Thymus (tissue), 11 donors: Measurements from ENCODE around the gene SPATA6. TPM values are rescaled to one million over a fixed set of nuclear protein-coding genes. Genes with fewer than 3 reads are reported as not detected.
"Not testable (repeated sequence)": the region's sequence is repeated elsewhere in the genome, so short reads cannot be mapped to it uniquely, and the experiment has no call there.

ENCODE experiments used
- DNase-seq, 9 donors: peaks; one replicate each; pipeline ENCODE4 v3.0.0-alpha.2; 2013; ENCODE audit warnings: low spot score in 9 of 9, low read depth in 6 of 9, missing footprints in 1 of 9
- H3K27ac ChIP-seq, 2 donors: one replicate each; pipeline ENCODE4 v1.5.1; 2013; ENCODE audit warnings: control low read depth in 1 of 2, low read depth in 1 of 2, low read length in 1 of 2, mild to moderate bottlenecking in 1 of 2, moderate library complexity in 1 of 2
- H3K27me3 ChIP-seq, 2 donors: one replicate each; pipeline ENCODE4 v1.5.1; 2013; ENCODE audit warnings: low read length in 1 of 2; ENCODE audit not compliant: control insufficient read depth in 2 of 2, insufficient read depth in 1 of 2
- H3K36me3 ChIP-seq, 2 donors: one replicate each; pipeline ENCODE4 v1.5.1; 2013; ENCODE audit warnings: low read length in 1 of 2, mild to moderate bottlenecking in 1 of 2, moderate library complexity in 1 of 2; ENCODE audit not compliant: control insufficient read depth in 2 of 2, insufficient read depth in 2 of 2
- H3K4me1 ChIP-seq, 2 donors: one replicate each; pipeline ENCODE4 v1.5.1; 2013; ENCODE audit warnings: low read length in 2 of 2; ENCODE audit not compliant: control insufficient read depth in 2 of 2, insufficient read depth in 2 of 2
- H3K4me3 ChIP-seq, 2 donors: one replicate each; pipeline ENCODE4 v1.5.1; 2013; ENCODE audit warnings: low read length in 2 of 2, control low read depth in 1 of 2, mild to moderate bottlenecking in 1 of 2
- H3K9me3 ChIP-seq, 2 donors: one replicate each; pipeline ENCODE4 v1.5.1; 2013; ENCODE audit warnings: low read length in 1 of 2, mild to moderate bottlenecking in 1 of 2; ENCODE audit not compliant: control insufficient read depth in 2 of 2, insufficient read depth in 1 of 2
- WGBS: extraction: QIAGEN DNeasy Blood & Tissue Kit; methylation state at CpG from one replicate; pipeline ENCODE4 v1.1.7; 2013; 5-methylcytosine and 5-hydroxymethylcytosine counted together
- polyA plus RNA-seq: library from polyadenylated mRNA; stranded (reverse); fragments of 200-250 nt; gene quantifications from one replicate; pipeline ENCODE4 v1.2.3, GENCODE V29; 2013
- total RNA-seq: library from RNA; stranded (reverse); fragments of 120-200 nt; gene quantifications from one replicate; pipeline ENCODE4 v1.2.4, GENCODE V29; 2013
- donor health status: healthy.

Gene SPATA6
- total and polyA plus RNA-seq, 2 donors, result 5.2 to 6.0 TPM

DNA sequence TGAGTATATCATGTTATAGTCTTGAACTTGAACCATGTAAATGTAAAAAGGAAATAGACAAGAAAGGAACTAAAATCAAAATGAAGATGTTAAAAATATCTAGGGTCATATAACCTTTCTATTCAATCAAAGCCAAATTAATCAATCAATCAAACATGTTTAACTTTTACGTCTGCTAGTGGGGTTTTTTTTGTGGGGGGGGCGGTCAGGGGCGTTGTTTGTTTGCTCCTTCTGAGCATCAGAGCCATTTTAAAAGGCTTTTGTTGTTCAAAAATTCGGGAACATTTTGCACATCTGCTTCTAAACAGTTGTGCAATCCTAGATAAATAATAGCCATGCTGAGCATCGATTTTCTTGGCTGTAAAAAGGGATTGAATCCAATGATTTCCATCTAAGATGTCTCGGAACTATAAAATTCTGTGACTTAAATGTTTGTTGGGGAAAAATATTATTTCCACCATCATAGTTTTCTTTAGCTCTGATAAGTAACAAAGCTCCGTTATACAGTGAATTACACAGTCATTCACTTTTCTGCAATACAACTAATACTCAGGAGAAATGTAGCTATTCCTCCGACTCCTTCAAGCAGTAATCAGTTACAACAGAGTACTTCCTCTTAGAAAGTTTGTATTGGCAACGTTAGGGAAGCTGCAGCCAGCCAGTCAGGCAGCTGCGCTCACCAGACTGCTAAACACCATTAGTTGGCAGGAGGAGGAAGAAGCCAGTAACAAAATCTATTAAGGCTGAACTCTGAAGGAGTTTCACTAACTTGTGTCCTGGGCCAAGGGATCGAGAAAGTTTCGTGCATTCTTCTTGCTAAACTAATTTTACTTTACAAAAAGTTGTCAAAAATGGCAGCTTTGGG is 2.2 kb downstream of the SPATA6 start:
- DNase-seq, result peak in 2 of 9 donors; percentile 14 to 40
- Histone ChIP-seq H3K27me3 (peaks cover 2 to 14% of the 10 kb centered on the region in 2 donors), H3K4me1 (peaks cover 4 to 17% of the 10 kb centered on the region in 2 donors), H3K27ac (peak overlapping the region in 1 of 2 donors; percentile 55), H3K36me3 (no peaks in the 10 kb centered on the region), H3K4me3 (no peak overlapping the region), H3K9me3 (peaks cover 0 to 4% of the 10 kb centered on the region in 2 donors)
- WGBS, result 37% methylated on average over 12 of the region's 12 CpGs

DNA sequence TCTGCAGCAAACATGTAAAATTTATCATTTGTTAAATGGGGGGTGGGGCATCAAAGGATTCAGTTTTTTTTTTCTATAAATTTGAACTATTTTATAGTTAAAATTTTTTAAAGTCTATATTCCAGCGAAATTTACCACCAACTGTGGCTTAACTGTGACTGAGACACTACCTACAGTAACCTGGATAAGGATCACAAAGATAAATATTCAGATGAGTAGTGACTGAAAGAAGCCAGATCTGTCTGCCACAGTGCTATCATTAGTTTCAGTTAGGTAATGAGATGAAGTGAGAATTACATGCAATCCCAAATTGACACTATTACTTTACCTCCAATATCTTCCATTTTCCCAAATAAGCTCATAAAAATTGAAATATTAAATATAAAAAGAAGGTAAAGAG is 5.4 kb downstream of the SPATA6 start:
- Histone ChIP-seq H3K27ac (no peak overlapping the region), H3K36me3 (no peaks in the 10 kb centered on the region), H3K27me3 (peaks cover 0 to 12% of the 10 kb centered on the region in 2 donors), H3K4me3 (no peak overlapping the region), H3K4me1 (peaks cover 0 to 13% of the 10 kb centered on the region in 2 donors), H3K9me3 (peaks cover 0 to 2% of the 10 kb centered on the region in 2 donors)
- no peak for DNase-seq
- WGBS, result 94% methylated on average over 1 of the region's 1 CpG

DNA sequence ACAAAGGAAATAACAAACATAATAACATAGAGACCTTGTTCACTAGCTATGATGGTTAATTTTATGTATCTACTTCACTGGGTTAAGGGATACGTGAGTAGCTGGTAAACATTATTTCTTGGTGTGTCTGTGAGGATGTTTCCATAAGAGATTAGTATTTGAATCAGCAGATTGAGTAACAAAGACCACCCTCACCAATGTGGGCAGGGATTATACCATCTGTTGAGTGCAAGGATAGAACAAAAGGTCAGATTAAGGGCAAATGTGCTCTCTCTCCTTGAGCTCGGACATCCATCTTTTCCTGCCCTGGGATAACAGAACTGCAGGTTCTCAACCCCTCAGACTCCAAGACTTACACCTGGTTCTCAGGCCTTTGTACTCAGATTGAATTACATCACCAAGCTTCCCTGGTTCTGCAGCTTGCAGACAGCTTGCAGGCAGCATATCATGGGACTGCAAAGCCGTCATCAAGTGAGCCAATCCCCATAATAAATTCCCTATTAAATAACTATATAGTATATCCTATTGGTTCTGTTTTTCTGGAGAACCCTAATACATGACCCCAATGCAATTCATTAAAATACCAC is 9.2 kb downstream of the SPATA6 start:
- WGBS, result 95% methylated on average over 3 of the region's 3 CpGs
- Histone ChIP-seq H3K36me3 (no peaks in the 10 kb centered on the region), H3K27ac (no peak overlapping the region), H3K27me3 (no peaks in the 10 kb centered on the region), H3K4me1 (no peaks in the 10 kb centered on the region), H3K4me3 (no peak overlapping the region), H3K9me3 (no peaks in the 10 kb centered on the region)
- no peak for DNase-seq

DNA sequence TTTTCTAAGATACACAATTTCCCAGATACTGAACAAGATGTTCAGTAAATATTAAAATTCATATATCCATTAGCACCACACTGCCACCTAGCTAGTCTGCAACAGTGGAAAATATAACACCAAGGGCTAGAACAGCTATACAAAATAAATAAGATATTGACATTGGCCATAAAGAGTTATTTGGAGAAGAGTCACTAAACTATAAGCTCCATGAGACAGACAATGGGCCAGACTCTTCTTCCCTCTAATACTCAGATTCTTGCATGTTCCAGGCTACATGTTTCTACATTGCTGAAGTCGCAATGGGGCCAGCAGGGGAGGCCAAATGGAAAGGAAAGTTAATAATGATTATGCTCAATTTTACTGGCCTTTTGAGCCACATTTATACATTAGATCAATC is 21.5 kb downstream of the SPATA6 start:
- H3K27me3 ChIP-seq, result no peaks in the 10 kb centered on the region
- 96% methylated on average over 1 of the region's 1 CpG for WGBS
- no peaks in the 10 kb centered on the region for H3K9me3 ChIP-seq
- H3K4me3 ChIP-seq, result no peak overlapping the region
- no peaks in the 10 kb centered on the region for H3K4me1 ChIP-seq
- DNase-seq, result no peak
- no peaks in the 10 kb centered on the region for H3K36me3 ChIP-seq
- no peak overlapping the region for H3K27ac ChIP-seq

DNA sequence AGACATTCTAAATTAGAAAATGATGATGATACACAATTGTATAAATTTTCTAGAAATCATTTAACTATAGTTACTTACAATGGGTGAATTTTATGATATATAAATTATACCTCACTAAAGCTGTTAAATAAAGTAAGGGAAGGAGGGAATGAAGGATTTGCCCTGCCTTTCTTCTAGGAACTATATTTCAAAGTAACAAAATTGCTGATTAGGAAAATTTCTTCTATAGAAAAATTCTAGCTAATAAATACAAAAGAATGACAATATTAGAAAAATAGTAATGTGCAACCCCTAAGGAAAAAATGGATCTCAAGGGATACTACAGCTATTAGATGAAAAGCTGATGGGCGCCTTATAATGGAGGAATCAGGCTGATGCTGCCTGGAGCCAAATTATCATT is 23.1 kb downstream of the SPATA6 start:
- Histone ChIP-seq H3K9me3 (peaks cover 0 to 3% of the 10 kb centered on the region in 2 donors), H3K27ac (no peak overlapping the region), H3K36me3 (no peaks in the 10 kb centered on the region), H3K4me1 (no peaks in the 10 kb centered on the region), H3K4me3 (no peak overlapping the region), H3K27me3 (no peaks in the 10 kb centered on the region)
- no peak for DNase-seq
- WGBS, result 95% methylated on average over 1 of the region's 1 CpG

DNA sequence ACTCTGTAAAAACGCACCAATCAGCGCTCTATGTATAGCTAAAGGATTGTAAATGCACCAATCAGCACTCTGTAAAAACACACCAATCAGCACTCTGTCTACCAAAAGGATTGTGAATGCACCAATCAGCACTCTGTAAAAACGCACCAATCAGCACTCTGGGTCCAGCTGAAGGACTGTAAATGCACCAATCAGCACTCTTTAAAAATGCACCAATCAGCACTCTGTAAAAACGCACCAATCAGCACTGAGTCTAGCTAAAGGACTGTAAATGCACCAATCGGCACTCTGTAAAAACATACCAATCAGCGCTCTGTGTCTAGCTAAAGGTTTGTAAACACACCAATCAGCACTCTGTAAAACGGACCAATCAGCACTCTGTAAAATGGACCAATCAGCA is 27.8 kb downstream of the SPATA6 start:
- not testable (repeated sequence) for H3K36me3 ChIP-seq, H3K9me3 ChIP-seq, H3K4me1 ChIP-seq, DNase-seq, H3K27ac ChIP-seq, H3K4me3 ChIP-seq, H3K27me3 ChIP-seq
- 97% methylated on average over 7 of the region's 7 CpGs for WGBS

DNA sequence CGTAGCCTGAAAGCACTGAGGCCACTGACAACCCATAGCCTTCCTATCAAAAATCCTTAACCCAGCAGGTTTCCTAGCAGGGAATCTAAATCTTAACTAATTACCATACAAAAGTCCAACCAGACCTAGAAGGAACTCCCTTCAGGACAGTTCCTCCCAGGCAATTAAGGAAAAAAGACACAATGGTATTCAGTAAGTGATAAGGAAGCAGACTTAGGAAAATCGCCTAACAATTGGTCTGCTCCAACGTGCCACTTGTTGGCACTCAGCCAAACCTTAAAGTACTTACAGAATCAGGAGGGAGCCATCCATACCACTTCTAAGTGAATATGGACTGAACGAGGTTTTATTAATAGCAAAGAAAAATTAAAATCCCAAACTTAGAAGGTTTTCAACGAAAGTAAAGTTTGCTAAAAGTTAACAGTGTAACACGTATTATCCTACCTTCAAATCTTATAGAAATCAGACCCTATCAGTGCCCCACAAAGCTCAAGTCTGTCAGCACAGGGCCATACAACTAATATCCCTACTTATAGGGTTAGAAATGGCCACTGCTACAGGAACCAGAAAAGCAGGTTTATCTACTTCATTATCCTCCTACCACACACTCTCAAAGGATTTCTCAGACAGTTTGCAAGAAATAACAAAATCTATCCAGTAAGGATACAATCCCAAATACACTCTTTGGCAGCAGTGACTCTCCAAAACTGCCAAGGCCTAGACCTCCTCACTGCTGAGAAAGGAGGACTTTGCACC is 29.0 kb downstream of the SPATA6 start:
- 95% methylated on average over 6 of the region's 6 CpGs for WGBS
- H3K4me1 ChIP-seq, result no peaks in the 10 kb centered on the region
- H3K9me3 ChIP-seq, result peaks cover 0 to 7% of the 10 kb centered on the region in 2 donors
- DNase-seq, result no peak
- no peaks in the 10 kb centered on the region for H3K36me3 ChIP-seq
- no peak overlapping the region for H3K27ac ChIP-seq
- no peaks in the 10 kb centered on the region for H3K27me3 ChIP-seq
- no peak overlapping the region for H3K4me3 ChIP-seq

DNA sequence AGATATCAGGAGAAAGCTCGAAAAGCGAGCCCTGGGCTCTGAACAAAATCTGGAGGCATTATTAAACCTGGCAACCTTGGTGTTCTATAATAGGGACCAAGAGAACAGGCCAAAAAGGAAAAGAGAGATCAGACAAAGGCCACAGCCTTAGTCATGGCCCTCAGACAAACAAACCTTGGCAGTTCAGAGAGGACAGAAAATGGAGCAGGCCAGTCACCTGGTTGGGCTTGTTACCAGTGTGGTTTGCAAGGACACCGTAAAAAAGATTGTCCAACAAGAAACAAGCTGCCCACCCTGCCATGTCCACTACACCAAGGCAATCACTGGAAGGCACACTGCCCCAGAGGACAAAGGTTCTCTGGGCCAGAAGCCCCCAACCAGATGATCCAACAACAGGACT is 31.2 kb downstream of the SPATA6 start:
- H3K4me1 ChIP-seq, H3K36me3 ChIP-seq, H3K27me3 ChIP-seq, H3K27ac ChIP-seq, DNase-seq, H3K9me3 ChIP-seq, H3K4me3 ChIP-seq: not testable (repeated sequence)
- 95% methylated on average over 3 of the region's 3 CpGs for WGBS

DNA sequence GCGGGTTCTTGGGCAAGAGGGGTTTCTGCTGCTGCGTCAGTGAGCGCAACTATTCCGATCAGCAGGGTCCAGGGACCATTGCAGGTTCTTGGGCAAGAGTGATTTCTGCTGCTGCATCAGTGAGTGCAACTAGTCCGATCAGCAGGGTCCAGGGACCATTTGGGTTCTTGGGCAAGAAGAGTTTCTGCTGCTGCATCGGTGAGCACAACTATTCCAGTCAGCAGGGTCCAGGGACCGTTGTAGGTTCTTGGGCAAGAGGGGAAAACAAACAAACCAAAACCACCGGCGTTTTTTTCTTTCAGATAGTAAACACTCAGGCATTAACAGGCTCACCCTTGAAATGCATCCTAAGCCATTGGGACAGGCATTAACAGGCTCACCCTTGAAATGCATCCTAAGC is 32.6 kb downstream of the SPATA6 start:
- DNase-seq, result no peak
- H3K9me3 ChIP-seq, result peaks cover 0 to 11% of the 10 kb centered on the region in 2 donors
- H3K4me1 ChIP-seq, result no peaks in the 10 kb centered on the region
- H3K4me3 ChIP-seq, result no peak overlapping the region
- WGBS, result 97% methylated on average over 9 of the region's 9 CpGs
- no peaks in the 10 kb centered on the region for H3K27me3 ChIP-seq
- H3K27ac ChIP-seq, result no peak overlapping the region
- no peaks in the 10 kb centered on the region for H3K36me3 ChIP-seq
